Stimulated activated naive CD8-positive, alpha-beta T cell treated with anti-CD3 and anti-CD28 coated beads, Interleukin-15, Interleukin-2, amounts not matched to agents 100 U/mL and 50 U/mL, for 24 hours (primary cell): ENCODE measurements around the gene SMIM36.
A peak's percentile ranks its signal among the peaks of the same experiment; 100 is the strongest.
"Not testable (repeated sequence)": the region's sequence is repeated elsewhere in the genome, so short reads cannot be mapped to it uniquely, and the experiment has no call there.

Experiments
- ATAC-seq: fragments of 150-1000 bp; cut with Tn5 transposase; one replicate; pipeline ENCODE4 v1.10.0; 2021
- DNase-seq: peaks from one replicate; pipeline ENCODE4 v3.0.0; 2021

SMIM36 gene

GRCh38 chr17:55454906-55455474, 56.3 kb downstream of the SMIM36 start:
- ATAC-seq (no peak), DNase-seq (no peak)

GRCh38 chr17:55453839-55454557, 57.3 kb downstream of the SMIM36 start:
- no peak for DNase-seq
- ATAC-seq = no peak

DNA sequence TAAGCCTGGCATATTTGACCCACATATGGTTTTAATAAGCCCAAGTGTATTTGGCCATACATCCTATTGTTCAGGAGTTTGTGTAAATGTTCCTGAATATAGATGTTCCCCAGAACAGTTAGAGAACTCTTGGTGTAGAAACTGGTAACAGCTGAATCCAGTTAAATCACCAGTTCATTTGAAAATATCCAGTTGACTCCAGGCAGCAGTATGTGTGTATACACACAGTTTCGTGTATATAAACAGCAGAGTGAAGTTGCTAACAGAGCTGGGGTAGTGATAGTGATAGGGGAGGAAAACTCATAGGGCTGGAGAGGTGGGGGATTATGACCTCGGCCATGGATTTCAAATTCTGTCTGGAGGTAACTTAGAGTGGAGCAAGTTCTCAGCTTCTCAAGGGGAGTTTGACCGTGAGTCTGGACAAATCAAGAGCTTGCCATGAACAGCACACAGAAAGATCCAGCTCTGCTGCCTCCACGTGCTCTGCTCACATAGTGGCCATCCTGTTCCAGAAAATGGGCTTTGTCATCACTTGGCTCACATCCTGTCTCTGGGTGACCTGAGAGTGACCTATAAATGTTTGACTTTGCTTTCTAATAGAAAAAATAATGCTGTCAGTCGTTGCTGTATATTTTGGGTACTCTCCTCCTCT, 59.0 kb downstream of the SMIM36 start:
- DNase-seq = no peak
- no peak for ATAC-seq

GRCh38 chr17:55451758-55452138, 59.5 kb downstream of the SMIM36 start:
- DNase-seq = no peak
- no peak for ATAC-seq

GRCh38 chr17:55451203-55451641, 60.0 kb downstream of the SMIM36 start:
- DNase-seq = no peak
- ATAC-seq = no peak

DNA sequence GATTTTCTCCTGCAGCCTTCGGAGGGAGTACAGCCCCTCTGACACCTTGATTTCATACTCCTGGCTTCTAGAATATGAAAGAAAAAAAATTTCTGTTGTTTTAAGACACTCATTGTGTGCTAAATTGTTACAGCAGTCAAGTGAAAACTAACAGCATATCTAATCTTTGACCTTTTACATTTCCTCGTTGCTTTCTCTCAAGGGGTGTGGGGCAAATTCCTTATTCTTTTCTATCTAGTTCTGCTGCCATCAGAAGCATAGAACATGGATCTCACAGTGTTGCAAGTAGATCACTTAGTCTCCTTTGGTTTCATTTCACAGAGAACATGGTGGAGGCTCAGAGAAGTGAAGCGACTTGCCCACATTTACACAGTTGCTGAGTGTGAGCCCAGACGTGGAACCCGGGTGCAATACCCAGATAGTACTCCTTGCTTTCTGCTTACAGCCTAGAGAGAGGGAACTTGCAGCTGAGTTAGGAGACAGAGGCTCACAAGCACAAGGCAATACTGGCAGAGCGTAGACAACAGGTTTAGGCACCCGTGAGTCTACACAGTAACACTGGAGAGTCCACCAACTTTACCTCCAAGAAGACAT, 60.9 kb downstream of the SMIM36 start:
- DNase-seq (no peak), ATAC-seq (peak; percentile 46)

DNA sequence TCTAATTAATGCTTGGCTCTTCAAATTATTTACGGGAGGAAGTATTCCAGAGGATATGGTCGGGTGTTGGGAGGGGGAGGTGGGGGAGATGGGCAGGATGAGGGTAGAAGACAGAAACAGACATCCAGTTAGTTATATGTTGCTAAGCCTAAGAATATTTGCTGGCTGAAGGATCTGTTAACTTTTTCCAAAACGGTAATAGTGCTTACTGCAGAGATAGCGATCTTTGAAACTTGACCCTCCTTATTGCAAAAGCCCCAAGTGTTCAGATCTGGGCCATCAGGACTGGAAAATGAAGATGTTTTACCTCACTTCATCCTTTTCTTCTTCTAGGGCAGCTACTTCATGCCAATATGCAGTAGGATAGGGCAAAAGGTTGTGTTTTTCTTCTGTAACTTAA, 62.6 kb downstream of the SMIM36 start:
- no peak for ATAC-seq
- DNase-seq = no peak

- DNase-seq = no peak
- no peak for ATAC-seq
These were observed 64.6 kb downstream of the SMIM36 start for GRCh38 chr17:55446581-55447205.

- DNase-seq = not testable (repeated sequence)
These were observed 65.2 kb downstream of the SMIM36 start for GRCh38 chr17:55446004-55446403.

DNA sequence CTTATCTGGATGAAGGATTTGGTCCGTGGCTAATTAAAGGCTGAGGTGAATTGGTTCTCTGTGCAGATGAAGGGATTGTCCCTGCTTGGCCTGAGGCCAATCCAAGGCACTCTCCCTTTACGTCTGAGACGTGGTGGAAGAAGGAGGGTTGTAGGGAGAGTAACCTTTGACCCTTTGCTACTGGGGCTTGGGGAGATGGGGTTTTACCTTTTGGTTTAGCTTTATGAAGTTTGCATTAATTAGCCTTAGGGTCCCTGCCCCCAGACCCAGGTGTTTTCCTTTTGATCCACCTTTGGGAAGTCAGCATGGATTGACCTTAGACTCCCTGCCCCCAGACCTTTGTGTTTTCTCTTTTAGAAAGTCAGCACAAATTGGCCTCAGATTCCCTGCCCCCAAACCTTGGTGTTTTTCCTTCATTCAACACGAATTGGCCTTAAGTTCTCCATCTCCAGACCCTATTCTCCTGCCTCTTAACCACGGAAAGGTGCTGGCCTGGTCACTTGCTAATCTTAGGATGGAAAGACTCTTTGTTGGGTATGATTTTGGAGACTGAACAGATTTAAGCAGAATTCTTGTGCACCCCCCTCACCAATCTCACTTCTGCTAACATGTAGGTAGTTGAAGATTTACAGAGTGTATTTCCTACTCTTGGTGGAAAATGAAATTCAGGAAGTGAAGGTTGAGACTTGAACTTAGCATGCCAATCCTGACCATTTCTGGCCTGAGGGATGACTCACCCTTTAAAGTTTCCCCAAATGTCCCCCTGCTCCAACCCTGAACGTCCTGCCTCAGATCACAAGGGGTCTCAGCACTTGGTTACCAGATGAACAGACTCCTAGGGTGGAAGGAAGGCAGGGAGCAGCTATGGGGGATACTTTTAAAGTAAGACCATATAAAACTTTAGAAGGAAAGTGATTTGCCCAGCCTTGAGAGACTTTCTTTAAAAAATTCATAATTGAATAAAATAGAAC, 66.5 kb downstream of the SMIM36 start:
- DNase-seq = no peak
- ATAC-seq = no peak

More at GRCh38 chr17:55446004-55446403, 65.2 kb downstream of the SMIM36 start:
- ATAC-seq = not testable (repeated sequence)

DNA sequence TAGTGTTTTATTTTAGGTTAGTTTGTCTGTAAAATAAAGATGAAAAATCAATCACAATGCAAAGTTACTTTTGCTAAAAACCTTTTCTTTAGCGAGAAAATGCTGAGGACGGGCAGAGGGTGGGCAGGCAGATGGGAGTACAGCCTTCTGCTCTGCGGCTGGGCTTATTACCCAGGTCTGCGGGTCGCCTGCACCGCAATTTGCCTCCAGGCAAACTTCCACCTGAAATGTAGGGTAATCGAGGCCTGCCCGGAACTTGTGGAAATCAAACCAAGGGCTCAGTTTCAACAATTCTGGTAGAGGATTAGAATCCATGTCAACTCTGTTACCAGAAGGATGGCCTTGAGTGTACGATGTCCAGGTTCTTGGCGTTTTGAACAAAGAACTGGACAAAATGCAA, 67.3 kb downstream of the SMIM36 start:
- no peak for ATAC-seq
- no peak for DNase-seq

GRCh38 chr17:55442953-55443683, 68.1 kb downstream of the SMIM36 start:
- ATAC-seq (no peak), DNase-seq (no peak)

- DNase-seq = no peak
These were observed 68.8 kb downstream of the SMIM36 start for GRCh38 chr17:55442462-55442861.

GRCh38 chr17:55441544-55441943, 69.7 kb downstream of the SMIM36 start:
- DNase-seq (no peak), ATAC-seq (no peak)

More at GRCh38 chr17:55442462-55442861, 68.8 kb downstream of the SMIM36 start:
- no peak for ATAC-seq

DNA sequence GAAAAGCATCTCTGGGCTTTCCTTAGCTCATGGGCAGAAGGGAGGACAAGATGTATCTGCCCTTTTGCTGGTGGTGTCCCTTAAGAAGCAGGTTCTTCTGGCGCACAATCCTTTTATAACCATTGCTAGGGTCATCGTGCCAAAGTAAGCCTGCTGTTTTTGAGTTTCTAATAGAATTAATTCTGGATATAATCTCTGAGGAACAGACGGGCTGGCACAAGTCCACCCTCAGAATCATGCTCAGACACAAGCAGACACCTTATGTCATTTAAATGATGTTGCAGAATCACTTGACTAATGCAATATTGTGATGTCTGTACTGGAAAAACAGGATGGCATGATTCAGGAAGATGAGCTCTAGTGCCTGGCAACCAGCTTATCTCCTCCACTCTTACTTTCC, 70.9 kb downstream of the SMIM36 start:
- DNase-seq = no peak
- ATAC-seq = no peak

- DNase-seq = no peak
- no peak for ATAC-seq
These were observed 74.1 kb downstream of the SMIM36 start for GRCh38 chr17:55437159-55437605.

DNA sequence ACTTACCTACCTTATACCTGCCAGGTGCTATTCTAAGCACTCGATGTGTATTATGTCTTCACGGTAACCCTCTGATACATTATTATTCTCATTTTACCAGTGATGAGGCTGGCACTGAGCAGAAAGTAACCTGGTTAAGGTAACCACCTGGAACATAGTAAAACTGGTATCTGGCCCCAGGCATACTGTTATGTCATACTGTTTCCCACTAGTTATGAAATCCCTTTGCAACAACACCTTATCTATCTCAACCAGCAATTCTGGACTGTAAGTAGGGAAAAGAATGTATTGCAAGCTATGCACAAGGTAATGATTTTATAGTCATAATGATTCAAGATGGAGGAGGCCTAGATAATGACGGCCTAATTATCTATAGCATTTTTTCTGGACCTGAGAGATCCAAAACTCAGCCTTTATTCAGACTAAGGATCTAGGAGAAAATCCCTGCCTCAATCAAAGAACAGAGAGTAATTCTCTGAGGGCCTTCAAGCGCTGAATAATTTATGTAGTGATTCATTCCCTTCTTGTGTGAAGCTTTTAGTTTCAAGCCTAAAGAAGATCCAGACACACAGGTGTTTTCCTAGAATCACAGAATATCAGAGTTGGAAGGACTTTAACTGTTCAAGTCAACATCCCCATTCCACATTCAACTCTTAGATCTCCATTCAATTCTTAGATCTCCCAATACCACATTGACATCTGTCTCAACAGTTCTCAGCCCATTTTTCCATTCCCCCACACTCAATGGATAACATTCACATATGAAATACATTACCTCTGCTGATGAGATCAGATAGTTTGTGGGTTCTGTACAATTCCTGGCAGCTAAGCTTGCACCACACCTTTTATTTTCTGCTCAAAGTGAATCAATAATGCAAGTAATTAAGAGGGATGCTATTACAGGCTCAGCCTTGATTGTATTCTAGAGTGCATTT, 74.8 kb downstream of the SMIM36 start:
- ATAC-seq = peak; percentile 15

GRCh38 chr17:55435408-55435807, 75.8 kb downstream of the SMIM36 start:
- ATAC-seq = no peak
- DNase-seq = no peak

More for the DNA sequence above, 74.8 kb downstream of the SMIM36 start:
- DNase-seq = no peak

GRCh38 chr17:55434721-55435120, 76.5 kb downstream of the SMIM36 start:
- DNase-seq = no peak
- ATAC-seq = peak; percentile 88
